Activated CD8-positive, alpha-beta memory T cell treated with anti-CD3 and anti-CD28 coated beads for 48 hours (primary cell): ENCODE measurements around the gene KLF13.

Source experiments
- DNase-seq, 3 experiments: peaks; one replicate each; pipeline ENCODE4 v3.0.0-alpha.2; 2020; ENCODE audit warnings: low read depth in 2 of 3, low spot score in 2 of 3

Gene KLF13

DNA sequence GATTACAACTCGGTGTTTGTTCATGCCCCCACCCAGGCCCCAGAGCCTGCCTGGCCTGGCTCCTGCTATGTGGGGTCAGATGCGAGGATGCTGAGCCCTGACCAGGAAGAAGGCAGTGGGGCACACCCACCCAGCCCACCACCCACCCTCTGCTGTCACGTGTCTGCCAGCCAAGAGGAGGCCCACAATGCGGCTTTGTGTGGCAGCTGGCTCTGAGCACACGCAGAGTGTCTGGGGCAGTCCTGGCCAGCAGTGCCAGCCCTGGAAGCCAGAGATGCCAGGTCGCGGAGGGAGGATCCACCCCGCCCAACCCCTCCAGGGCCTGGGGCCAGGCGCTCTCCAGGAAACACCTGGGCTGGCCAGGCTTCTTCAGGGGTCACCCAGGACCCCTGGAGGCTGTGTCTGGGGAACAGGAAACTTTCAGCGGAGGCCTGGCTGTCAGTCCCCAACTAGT lies 26.4 kb upstream of the KLF13 start:
- no peak for DNase-seq

DNA sequence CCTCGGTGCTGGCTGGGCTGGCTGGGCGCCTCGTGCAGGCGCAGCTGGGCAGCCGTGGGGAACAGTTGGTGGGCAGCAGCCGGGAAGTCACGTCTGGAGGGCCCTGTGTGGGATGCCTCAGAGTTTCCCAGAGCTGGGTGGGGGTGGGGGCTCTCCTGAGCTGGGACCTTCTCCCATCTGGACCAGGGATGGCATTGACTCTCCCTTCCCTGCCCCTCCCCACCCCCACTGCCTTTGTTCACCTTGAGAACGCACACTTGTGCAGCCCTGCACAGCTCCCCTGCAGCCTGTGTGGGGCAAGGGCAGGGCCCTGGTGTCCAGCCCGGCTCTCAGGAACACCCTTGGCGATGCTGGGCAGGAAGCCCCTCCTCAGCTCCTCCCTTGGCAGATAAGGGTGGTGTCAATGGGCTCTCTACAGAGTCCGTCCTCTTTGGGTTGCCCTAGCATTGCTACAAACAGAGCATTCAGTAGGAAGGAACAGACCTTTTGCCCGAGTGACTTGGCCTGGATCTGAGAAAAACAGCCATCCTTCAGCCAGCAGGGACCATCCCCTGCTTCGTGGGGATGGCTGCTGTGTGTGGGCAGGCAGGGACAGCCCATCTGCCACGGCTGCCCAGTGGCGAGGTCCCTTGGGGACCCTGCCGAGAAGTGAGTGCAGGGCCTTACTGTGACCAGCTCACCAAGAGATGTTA lies 25.5 kb upstream of the KLF13 start:
- DNase-seq: no peak

DNA sequence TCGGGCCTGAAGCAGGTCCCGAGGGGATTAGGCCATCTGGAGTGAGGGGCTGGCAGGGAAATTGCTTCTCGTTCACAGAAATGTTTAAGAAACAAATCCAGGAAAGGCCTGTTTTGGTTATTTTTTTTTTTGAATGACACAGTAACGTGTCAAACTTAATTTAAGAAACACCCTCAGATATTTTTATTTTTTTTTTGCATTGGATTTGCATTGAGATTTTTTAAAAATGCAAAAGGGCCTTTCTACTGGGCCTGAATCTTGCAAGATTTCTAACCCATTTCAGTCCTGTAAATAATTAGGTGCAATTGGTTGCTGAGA lies 25.0 kb upstream of the KLF13 start:
- DNase-seq: no peak

DNA sequence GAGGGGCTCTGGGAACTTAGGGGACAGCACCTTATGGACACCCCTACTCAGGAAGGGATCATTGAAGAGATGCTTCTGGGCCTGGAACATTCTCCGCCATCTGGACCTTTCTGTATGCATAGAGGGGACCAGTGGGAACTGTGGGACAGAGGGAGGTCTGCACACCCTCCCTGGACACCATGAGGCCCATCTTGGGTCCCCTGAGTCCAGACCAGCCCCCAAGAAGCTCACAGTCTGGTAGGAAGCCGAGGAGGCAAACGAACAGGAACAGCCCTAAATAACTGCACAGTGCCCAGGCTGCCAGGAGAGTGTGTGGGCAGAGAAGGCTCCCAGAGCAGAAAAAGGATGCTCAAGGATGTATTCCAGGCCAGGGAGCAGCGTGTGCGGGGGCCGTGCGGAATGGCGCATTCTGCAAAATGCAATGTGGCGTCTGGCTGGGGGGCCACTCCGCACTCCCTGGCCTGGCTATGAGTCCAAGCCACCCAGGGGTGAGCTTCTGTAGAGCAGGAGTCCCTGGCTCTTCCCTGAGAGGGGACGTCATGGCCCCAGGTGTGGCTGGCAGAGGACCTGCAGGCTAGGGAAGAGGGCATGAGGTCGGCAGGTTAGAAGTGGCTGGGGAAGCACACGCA lies 24.5 kb upstream of the KLF13 start:
- DNase-seq: no peak

DNA sequence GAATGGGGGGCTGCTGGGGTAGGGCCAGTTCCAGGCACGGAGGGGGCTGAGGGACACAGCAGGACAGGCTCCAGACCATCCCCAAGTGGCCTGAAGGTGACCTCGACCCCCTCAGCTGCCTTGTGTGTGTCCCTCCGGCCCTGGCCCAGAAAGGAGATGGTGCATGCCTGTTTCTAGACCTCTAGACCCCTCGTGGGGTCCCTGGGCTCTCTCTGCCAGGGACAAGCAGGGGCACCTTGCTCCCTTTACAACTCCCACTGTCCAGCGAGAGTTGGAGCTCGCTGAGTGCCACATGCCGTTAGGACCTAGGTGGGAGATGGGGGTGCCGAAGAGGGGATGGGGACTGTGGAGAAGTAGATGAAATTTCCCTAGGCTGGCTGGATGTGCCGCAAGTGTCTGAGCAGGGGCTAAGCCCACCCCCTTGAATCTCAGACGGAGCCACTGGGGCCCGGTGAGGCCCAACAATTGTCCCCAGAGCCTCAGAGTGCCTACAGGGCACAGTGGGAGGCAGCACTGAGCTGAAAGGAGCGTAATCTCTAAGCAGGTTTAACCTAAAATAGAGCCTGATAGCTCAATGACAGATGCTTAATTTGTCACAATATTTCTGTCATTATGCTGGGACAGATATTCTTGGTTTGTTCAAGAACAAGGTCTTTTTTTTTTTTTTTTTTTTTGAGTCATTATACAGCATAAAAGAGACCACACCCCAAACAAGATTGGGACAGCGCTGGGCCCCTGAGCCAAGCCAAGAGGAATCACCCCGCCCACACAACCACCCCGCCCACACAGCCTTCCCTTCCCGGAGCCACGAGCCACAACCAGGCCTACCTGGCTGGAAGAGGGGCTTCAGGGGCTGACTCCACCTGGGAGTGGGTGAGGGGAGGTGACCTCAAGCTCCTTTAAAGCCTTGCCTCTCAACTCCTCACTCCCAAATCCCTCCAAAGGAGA lies 23.6 kb upstream of the KLF13 start:
- DNase-seq: no peak

DNA sequence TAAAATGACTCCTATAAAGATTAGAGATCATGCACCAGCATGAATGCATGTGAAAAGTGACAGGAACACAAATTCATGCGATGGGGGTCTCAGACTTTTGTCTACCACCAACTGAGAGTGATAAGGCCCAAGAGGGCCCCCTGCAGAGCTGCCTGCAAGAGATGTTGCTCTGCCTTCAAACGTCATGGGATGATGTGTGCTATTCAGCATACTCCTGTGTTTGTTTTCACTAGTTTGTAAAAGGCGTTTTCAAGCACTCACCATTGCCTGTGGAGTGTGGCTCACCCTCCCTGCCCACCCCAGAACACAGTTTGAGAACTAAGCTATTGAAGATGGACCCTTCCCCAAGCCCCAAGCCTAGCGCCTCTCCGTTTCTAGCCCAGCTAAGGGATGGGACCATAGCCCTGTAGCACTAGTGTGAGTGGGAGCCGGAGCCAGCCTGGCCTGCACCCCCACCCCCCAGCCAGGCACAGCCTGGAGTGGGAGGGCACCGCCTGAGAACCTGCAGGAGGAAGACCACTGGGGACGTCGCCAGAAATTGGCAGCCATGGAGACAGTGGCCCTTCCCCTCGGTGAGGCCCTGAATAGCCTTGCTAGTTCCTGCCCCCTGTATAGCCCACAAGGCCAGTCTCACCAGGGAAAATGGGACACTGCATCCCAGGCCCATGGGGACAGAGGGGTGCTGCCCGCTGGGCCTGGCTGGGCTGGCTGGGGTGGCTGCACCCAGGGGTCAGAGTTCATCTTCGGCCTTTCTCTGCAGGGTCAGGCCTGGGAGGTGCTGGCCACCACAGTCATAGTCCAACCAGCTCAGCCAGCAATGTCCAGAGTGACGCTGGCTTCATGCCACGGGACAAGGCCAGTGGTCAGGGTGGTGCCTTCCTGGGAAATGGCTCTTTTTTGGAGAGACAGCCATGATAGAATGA lies 22.6 kb upstream of the KLF13 start:
- DNase-seq: no peak

- no peak for DNase-seq
Observed at GRCh38 chr15:31304751-31305365, 21.8 kb upstream of the KLF13 start.

GRCh38 chr15:31305375-31305774 lies 21.3 kb upstream of the KLF13 start:
- DNase-seq: no peak

- no peak for DNase-seq
Observed at GRCh38 chr15:31305796-31306425, 20.7 kb upstream of the KLF13 start.

- DNase-seq: no peak
Observed at GRCh38 chr15:31306426-31307269, 20.0 kb upstream of the KLF13 start.

DNA sequence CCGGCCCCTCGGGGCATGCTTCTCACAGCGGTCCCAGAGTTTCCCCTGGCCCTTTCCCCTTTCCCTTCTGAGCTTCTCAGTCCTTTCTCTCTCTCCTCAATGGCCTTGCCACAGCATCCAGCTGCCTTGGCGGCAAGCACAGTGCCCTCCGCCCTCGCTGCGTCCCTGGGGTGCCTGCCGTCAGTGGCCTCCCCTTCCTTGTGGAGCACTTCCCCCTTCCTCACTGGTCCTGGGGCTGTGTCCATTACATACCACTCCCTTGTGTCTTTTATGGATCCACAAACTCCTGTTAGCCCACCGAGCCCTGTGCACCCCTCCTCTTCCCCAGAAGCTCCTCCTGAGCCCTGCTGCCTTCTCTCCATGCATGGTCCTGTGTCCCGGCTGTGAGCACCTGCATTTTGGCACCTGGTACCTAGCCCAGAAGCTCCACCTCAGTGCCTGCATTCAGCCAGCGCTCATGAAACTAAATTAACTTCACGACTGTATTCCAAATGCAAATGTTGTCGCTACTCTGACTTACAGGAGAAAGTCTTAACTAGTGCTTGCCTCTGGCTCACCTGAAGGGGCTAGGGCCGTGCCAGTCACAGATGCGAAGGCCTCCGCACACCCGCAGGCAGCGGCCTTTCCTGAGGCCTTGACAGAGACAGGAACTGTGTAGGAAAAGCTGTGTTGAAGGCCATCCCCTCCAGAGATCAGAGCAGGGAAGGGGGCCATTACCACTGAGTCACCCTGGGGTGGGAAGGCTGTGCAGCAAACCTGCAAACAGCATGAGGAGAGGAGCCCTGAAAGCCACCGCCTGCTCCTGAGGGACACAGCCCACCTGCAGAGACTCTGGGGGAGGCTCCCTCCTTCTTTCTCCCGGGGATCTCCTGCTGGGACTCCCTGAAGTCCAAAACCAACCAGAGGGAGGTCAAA lies 19.1 kb upstream of the KLF13 start:
- DNase-seq: no peak

DNA sequence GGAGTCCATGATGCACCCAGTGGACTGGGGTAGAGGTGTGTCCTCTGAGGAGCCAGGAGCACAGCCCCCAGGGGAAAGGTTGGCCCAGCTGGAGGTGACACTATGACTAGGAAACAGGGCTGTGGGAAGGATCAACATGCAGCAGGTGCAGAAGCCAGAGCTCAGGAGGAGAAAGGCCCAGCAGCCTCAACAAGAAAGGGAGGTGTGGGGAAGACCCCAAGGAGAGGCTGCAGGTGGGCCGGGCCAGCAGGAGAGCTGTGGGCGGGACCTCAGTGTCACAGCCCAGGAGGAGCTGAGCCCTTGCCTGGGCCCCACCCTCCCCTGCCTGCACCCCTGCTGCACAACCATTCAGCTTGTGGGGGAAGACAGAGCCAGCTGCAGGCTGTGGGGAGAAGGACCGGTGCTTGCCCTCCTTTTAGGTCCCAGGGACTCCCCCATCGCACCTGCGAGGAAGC lies 18.4 kb upstream of the KLF13 start:
- no peak for DNase-seq

GRCh38 chr15:31309893-31310606 lies 16.6 kb upstream of the KLF13 start:
- no peak for DNase-seq

- no peak for DNase-seq
Observed at GRCh38 chr15:31311735-31312619, 14.7 kb upstream of the KLF13 start.

- DNase-seq: no peak
Observed at GRCh38 chr15:31313223-31313622, 13.4 kb upstream of the KLF13 start.

DNA sequence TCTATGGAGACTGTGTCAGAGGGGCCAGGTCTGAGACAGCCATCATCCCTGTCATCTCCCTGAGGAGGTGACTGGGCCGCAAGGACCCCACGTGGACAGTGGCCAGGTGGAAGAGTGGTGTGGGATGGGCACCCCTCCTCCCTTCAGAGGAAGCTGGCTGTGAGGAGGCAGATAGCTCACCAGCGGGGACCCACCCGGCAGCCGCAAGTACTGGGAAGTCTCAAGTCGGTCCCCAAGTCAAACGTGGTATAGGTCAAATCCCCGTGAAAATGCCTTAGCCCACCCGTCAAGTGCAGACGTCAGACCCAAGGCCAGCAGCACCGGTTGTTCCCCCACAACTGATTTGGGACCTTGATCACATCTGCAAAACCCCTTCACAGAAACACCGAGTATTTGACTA lies 12.3 kb upstream of the KLF13 start:
- no peak for DNase-seq
